OCI-LY1 (cell line): ENCODE measurements around the gene ARHGEF5.

Source experiments
- H2AFZ ChIP-seq: fragments of 200-600 bp; sonication (generic), shearing (Covaris generic); 2 replicates; pipeline ENCODE4 v1.6.0; 2014; ENCODE audit warnings: antibody characterized with exemption, mild to moderate bottlenecking, low read length
- H3F3A ChIP-seq: fragments of 200-600 bp; sonication (generic), shearing (Covaris generic); 2 replicates; pipeline ENCODE4 v1.6.0; 2014; ENCODE audit warnings: mild to moderate bottlenecking, antibody characterized with exemption, low read length, moderate library complexity; ENCODE audit not compliant: insufficient read depth
- H3K27ac ChIP-seq: fragments of 200-600 bp; sonication (generic); 2 replicates; pipeline ENCODE4 v1.5.1; 2014; ENCODE audit warnings: low read length, mixed run types, mild to moderate bottlenecking, low read depth; ENCODE audit not compliant: poor library complexity, severe bottlenecking
- H3K27me3 ChIP-seq: fragments of 200-600 bp; sonication (generic); 2 replicates; pipeline ENCODE4 v1.6.0; 2014; ENCODE audit warnings: antibody characterized with exemption, mild to moderate bottlenecking, low read length, moderate library complexity; ENCODE audit not compliant: insufficient read depth
- H3K36me3 ChIP-seq: fragments of 200-600 bp; sonication (generic); 2 replicates; pipeline ENCODE4 v1.6.1; 2014; ENCODE audit warnings: mild to moderate bottlenecking, antibody characterized with exemption, low read length, moderate library complexity, mixed read lengths; ENCODE audit not compliant: insufficient read depth
- H3K4me1 ChIP-seq: fragments of 200-600 bp; sonication (generic); 2 replicates; pipeline ENCODE4 v1.5.1; 2014; ENCODE audit warnings: mild to moderate bottlenecking, low read length, moderate library complexity; ENCODE audit not compliant: insufficient read depth, severe bottlenecking
- H3K4me2 ChIP-seq: fragments of 200-600 bp; sonication (generic), shearing (Covaris generic); 2 replicates; pipeline ENCODE4 v1.6.1; 2014; ENCODE audit warnings: low read length
- H3K4me3 ChIP-seq: fragments of 200-600 bp; sonication (generic); 2 replicates; pipeline ENCODE4 v1.5.1; 2014; ENCODE audit warnings: low read length, low read depth, mild to moderate bottlenecking, mixed read lengths; ENCODE audit not compliant: poor library complexity, severe bottlenecking
- H3K79me2 ChIP-seq: fragments of 200-600 bp; shearing (Covaris generic); 2 replicates; pipeline ENCODE4 v1.6.1; 2016; ENCODE audit warnings: mixed run types, low read length, mixed read lengths; ENCODE audit not compliant: insufficient read depth
- H3K9ac ChIP-seq: fragments of 200-600 bp; sonication (generic), shearing (Covaris generic); 2 replicates; pipeline ENCODE4 v1.6.1; 2014; ENCODE audit warnings: mild to moderate bottlenecking, low read length, mixed read lengths
- H3K9me2 ChIP-seq: fragments of 200-600 bp; sonication (generic), shearing (Covaris generic); 2 replicates; pipeline ENCODE4 v1.6.1; 2014; ENCODE audit warnings: low read depth, mild to moderate bottlenecking, low read length, mixed read lengths
- H3K9me3 ChIP-seq: fragments of 200-600 bp; shearing (Covaris generic); 2 replicates; pipeline ENCODE4 v1.6.1; 2014; ENCODE audit warnings: low read length, mixed read lengths
- H4K20me1 ChIP-seq: fragments of 200-600 bp; sonication (generic), shearing (Covaris generic); 2 replicates; pipeline ENCODE4 v1.6.0; 2016; ENCODE audit warnings: mild to moderate bottlenecking, low read length; ENCODE audit not compliant: insufficient read depth
- CTCF ChIP-seq: fragments of 200-600 bp; sonication (generic), shearing (Covaris generic); IDR thresholded peaks from 2 replicates; pipeline ENCODE4 v1.5.1; 2017; ENCODE audit warnings: mild to moderate bottlenecking, antibody characterized with exemption, low read length, moderate library complexity, mixed read lengths
- EZH2 ChIP-seq: fragments of 200-600 bp; sonication (generic), shearing (Covaris generic); IDR thresholded peaks from 2 replicates; pipeline ENCODE4 v1.8.0; 2017; ENCODE audit warnings: borderline replicate concordance, mixed run types, mild to moderate bottlenecking, antibody characterized with exemption, low read length, moderate library complexity, mixed read lengths

Gene ARHGEF5

GRCh38 chr7:144398911-144399310 lies 43.7 kb downstream of the ARHGEF5 start:
- no peaks in the 10 kb centered on the region for H3K4me1 ChIP-seq
- no peak overlapping the region for H3K4me2 ChIP-seq
- no peaks in the 10 kb centered on the region for H3K9me2 ChIP-seq
- no peaks in the 10 kb centered on the region for H4K20me1 ChIP-seq
- H3F3A ChIP-seq: no peaks in the 10 kb centered on the region
- no peaks in the 10 kb centered on the region for H3K79me2 ChIP-seq
- no peak overlapping the region for H2AFZ ChIP-seq
- no peak overlapping the region for H3K27ac ChIP-seq
- H3K36me3 ChIP-seq: no peaks in the 10 kb centered on the region
- no peak for TF ChIP-seq EZH2
- TF ChIP-seq CTCF: no peak
- H3K9ac ChIP-seq: no peak overlapping the region
- no peaks in the 10 kb centered on the region for H3K9me3 ChIP-seq
- H3K4me3 ChIP-seq: no peak overlapping the region
- H3K27me3 ChIP-seq: no peaks in the 10 kb centered on the region; the same call in 1 of the 2 replicates

GRCh38 chr7:144399946-144400345 lies 44.7 kb downstream of the ARHGEF5 start:
- TF ChIP-seq EZH2 (no peak), CTCF (no peak)
- Histone ChIP-seq H3K36me3 (no peaks in the 10 kb centered on the region), H3K4me1 (no peaks in the 10 kb centered on the region), H3K79me2 (no peaks in the 10 kb centered on the region), H3K9me2 (no peaks in the 10 kb centered on the region), H3K4me2 (no peak overlapping the region), H2AFZ (no peak overlapping the region), H3K9ac (no peak overlapping the region), H3K27me3 (no peaks in the 10 kb centered on the region; the same call in 1 of the 2 replicates), H3K27ac (no peak overlapping the region), H3K4me3 (no peak overlapping the region), H3F3A (no peaks in the 10 kb centered on the region), H3K9me3 (no peaks in the 10 kb centered on the region), H4K20me1 (no peaks in the 10 kb centered on the region)

GRCh38 chr7:144401490-144401889 lies 46.3 kb downstream of the ARHGEF5 start:
- Histone ChIP-seq H3K27me3 (no peaks in the 10 kb centered on the region; the same call in 1 of the 2 replicates), H2AFZ (no peak overlapping the region), H4K20me1 (no peaks in the 10 kb centered on the region)

More at GRCh38 chr7:144401490-144401889, 46.3 kb downstream of the ARHGEF5 start:
- Histone ChIP-seq H3K4me3 (no peak overlapping the region), H3K4me1 (no peaks in the 10 kb centered on the region), H3K79me2 (no peaks in the 10 kb centered on the region), H3K27ac (no peak overlapping the region), H3K9me2 (no peaks in the 10 kb centered on the region), H3K36me3 (no peaks in the 10 kb centered on the region), H3K4me2 (no peak overlapping the region), H3K9ac (no peak overlapping the region), H3F3A (no peaks in the 10 kb centered on the region), H3K9me3 (no peaks in the 10 kb centered on the region)
- TF ChIP-seq CTCF: no peak
- TF ChIP-seq EZH2: no peak
